Common myeloid progenitor, CD34-positive (primary cell): Measurements from ENCODE around the gene DIS3L2.
A peak's percentile ranks its signal among the peaks of the same experiment; 100 is the strongest.

Experiments
- CTCF ChIA-PET: fragments of 350-600 bp; sonication (Branson Sonifier 250); formaldehyde crosslinking; loops from one replicate; lab custom pipeline; 2021; ENCODE audit warnings: antibody characterized with exemption; lab: Charles Lee
- POLR2A ChIA-PET: fragments of 350-600 bp; sonication (Branson Sonifier 250); formaldehyde crosslinking; loops from one replicate; lab custom pipeline; 2021; ENCODE audit warnings: antibody characterized with exemption; lab: Charles Lee
- DNase-seq, 3 donors: peaks; one replicate each; pipeline versions ENCODE4 v3.0.0 to v3.0.0-alpha.2; 2013
- H3K27ac ChIP-seq, 2 experiments: 1 replicate in 1 of 2; 2 replicates in 1 of 2; pipeline ENCODE4 v1.7.0; 2013; ENCODE audit warnings: inconsistent platforms in 2 of 2, low read length in 2 of 2, mild to moderate bottlenecking in 2 of 2, low read depth in 1 of 2, moderate library complexity in 1 of 2; ENCODE audit not compliant: severe bottlenecking in 2 of 2, insufficient read depth in 1 of 2, poor library complexity in 1 of 2
- H3K27me3 ChIP-seq, 5 experiments: replicated peaks in 2 of 5; 1 replicate in 3 of 5; 2 replicates in 2 of 5; pipeline versions ENCODE4 v1.6.1 to v1.7.0; 2013; ENCODE audit warnings: low read length in 4 of 5, mild to moderate bottlenecking in 2 of 5, moderate library complexity in 2 of 5, inconsistent platforms in 1 of 5; ENCODE audit not compliant: insufficient read depth in 5 of 5, control insufficient read depth in 4 of 5
- H3K36me3 ChIP-seq, 4 experiments: 1 replicate in 2 of 4; 2 replicates in 2 of 4; pipeline versions ENCODE4 v1.6.1 to v1.7.0; 2013; ENCODE audit warnings: low read length in 3 of 4, control low read depth in 1 of 4, mild to moderate bottlenecking in 1 of 4; ENCODE audit not compliant: control insufficient read depth in 4 of 4, insufficient read depth in 4 of 4
- H3K4me1 ChIP-seq, 4 experiments: 1 replicate in 3 of 4; 2 replicates in 1 of 4; pipeline versions ENCODE4 v1.6.1 to v1.7.1; 2013; ENCODE audit warnings: low read length in 3 of 4, mild to moderate bottlenecking in 3 of 4, control low read depth in 1 of 4, inconsistent platforms in 1 of 4, moderate library complexity in 1 of 4; ENCODE audit not compliant: control insufficient read depth in 4 of 4, insufficient read depth in 4 of 4; ENCODE audit errors: control extremely low read depth in 1 of 4
- H3K4me3 ChIP-seq, 7 experiments: 1 replicate in 4 of 7; 2 replicates in 3 of 7; pipeline versions ENCODE4 v1.5.1 to v1.7.0; 2013; ENCODE audit warnings: mild to moderate bottlenecking in 7 of 7, low read length in 6 of 7, moderate library complexity in 6 of 7, inconsistent platforms in 2 of 7, low read depth in 2 of 7, control low read depth in 1 of 7; ENCODE audit not compliant: insufficient read depth in 4 of 7, control insufficient read depth in 1 of 7; ENCODE audit errors: extremely low read depth in 1 of 7
- H3K9me3 ChIP-seq, 5 experiments: 1 replicate in 4 of 5; 2 replicates in 1 of 5; pipeline versions ENCODE4 v1.6.1 to v1.7.1; 2013; ENCODE audit warnings: low read length in 4 of 5, mild to moderate bottlenecking in 2 of 5, inconsistent platforms in 1 of 5, low read depth in 1 of 5, moderate library complexity in 1 of 5; ENCODE audit not compliant: control insufficient read depth in 4 of 5, insufficient read depth in 2 of 5; ENCODE audit errors: control extremely low read depth in 1 of 5
- WGBS: methylation state at CpG from one replicate; pipeline ENCODE4 v1.1.5; 2013; ENCODE audit not compliant: insufficient coverage; 5-methylcytosine and 5-hydroxymethylcytosine counted together

DIS3L2 gene

DNA sequence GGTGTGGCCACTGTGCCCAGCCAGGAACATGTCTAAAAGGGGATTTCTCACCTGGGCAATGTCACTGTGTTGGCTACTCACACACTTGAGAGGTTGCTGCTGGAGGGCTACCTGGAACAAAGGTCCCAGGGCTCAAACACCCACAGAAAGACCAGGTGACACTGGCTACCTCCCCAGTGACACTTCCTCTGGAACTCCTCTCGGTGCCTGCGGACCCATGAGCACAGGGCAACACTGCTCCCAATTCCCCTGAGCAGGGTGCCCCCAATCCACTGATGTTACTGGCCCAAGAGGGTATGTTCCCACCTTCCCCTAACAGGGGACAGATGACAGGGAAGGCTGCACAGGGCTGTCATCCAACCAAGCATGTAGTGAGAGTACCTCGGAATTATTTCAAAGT is 41.1 kb upstream of the DIS3L2 start:
- CTCF ChIA-PET, result interaction anchor here (0.9 to 10.0 kb wide), 10 partner anchors 9 to 517 kb away, joined by 3 to 75 read pairs (median 8); no protein-coding TSS in a partner anchor
- Histone ChIP-seq H3K27me3 (peaks cover 0 to 35% (median 20%) of the 10 kb centered on the region in 5 experiments), H3K4me3 (no peak overlapping the region), H3K36me3 (no peaks in the 10 kb centered on the region), H3K9me3 (no peaks in the 10 kb centered on the region), H3K4me1 (peaks cover 0 to 9% (median 9%) of the 10 kb centered on the region in 4 experiments), H3K27ac (no peak overlapping the region)
- DNase-seq, result no peak
- POLR2A ChIA-PET, result no interaction called here
- WGBS, result 100% methylated on average over 2 of the region's 3 CpGs

DNA sequence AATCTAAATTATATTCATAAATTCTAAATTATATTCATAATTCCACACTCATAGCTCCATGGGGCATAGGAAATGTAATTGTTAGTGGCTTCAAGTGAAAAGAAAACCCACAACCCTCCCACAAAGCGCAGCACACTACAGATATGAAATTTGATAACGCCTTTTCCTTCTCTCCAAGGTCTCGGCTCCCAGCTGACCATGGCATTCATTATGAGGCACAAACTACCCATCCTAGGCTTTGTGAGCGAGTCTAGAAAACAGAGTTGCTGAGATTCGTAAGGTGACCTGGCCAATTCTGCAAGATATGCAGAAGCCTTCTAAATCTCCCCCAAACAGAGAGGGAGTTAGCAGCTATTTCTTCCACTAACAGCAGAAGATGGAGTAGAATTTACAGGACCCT is 40.7 kb upstream of the DIS3L2 start:
- ChIA-PET CTCF (interaction anchor here (0.9 to 10.0 kb wide), 7 partner anchors 9 to 405 kb away, joined by 3 to 75 read pairs (median 9); no protein-coding TSS in a partner anchor), POLR2A (no interaction called here)
- no peak for DNase-seq
- Histone ChIP-seq H3K36me3 (no peaks in the 10 kb centered on the region), H3K4me1 (peaks cover 0 to 14% (median 13%) of the 10 kb centered on the region in 4 experiments), H3K27ac (no peak overlapping the region), H3K27me3 (peaks cover 0 to 39% (median 20%) of the 10 kb centered on the region in 5 experiments), H3K4me3 (no peak overlapping the region), H3K9me3 (no peaks in the 10 kb centered on the region)
- 71% methylated on average over 4 of the region's 5 CpGs for WGBS

DNA sequence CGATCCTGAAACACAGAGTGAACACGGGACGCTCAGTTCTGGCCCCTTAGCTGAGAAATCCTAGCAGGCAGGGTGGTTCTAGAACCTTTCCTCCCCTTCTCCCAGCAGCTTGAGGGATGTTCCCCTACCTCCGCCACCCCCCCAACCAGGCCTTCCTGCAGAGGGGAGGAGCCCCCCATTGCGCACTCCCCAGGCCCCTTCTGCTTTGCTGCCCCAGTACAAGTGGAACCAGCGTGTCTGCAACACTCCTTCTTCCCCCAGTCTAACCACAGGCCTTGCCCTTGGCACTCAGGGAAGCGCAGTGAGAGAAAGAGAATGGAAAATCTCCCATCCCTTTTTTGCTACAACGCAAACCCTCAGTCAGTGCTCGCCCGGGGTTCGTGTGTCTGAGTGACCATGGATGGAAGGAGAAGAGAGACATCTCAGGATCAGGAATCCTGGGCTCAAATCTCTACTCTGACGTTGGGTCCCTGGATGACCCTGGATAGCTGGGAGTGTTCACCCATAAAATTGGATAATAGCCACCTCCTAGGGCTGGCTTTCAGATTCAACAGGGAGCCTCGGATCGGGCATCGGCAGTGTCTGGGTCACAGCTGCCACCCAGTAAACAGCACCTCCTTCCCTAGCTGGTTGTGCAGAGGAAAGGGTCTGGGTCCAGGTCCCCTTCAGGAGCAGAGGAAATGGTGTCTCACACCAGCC is 39.1 kb upstream of the DIS3L2 start:
- CTCF ChIA-PET, result interaction anchor here (0.5 to 10.0 kb wide), 6 partner anchors 15 to 403 kb away, joined by 3 to 75 read pairs (median 10); no protein-coding TSS in a partner anchor
- POLR2A ChIA-PET, result no interaction called here
- H3K36me3 ChIP-seq, result no peaks in the 10 kb centered on the region
- no peak for DNase-seq
- H3K4me1 ChIP-seq, result peaks cover 0 to 30% (median 29%) of the 10 kb centered on the region in 4 experiments
- no peak overlapping the region for H3K4me3 ChIP-seq
- H3K9me3 ChIP-seq, result no peaks in the 10 kb centered on the region
- 92% methylated on average over 11 of the region's 15 CpGs for WGBS
- H3K27ac ChIP-seq, result no peak overlapping the region
- peaks cover 0 to 53% (median 24%) of the 10 kb centered on the region in 5 experiments for H3K27me3 ChIP-seq

DNA sequence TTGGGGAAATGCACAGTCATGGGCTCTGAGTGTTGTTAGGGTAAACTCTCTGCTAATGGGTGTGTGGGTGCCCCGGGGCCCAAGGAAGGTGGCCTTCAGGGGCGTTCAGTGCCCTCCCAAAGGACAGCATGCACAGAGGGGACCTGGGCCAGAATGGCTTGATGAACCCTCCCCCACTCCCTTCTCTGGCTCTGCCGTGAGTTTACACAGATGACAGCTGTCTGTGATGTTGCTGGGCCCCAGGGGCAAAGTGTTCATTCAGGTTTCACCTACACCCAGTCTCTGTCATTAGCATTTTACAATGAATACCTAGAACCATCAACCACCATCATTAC is 38.5 kb upstream of the DIS3L2 start:
- Histone ChIP-seq H3K9me3 (no peaks in the 10 kb centered on the region), H3K27me3 (peaks cover 0 to 58% (median 24%) of the 10 kb centered on the region in 5 experiments)
- no CpG with 5 or more reads among the region's 3 CpGs for WGBS

DNA sequence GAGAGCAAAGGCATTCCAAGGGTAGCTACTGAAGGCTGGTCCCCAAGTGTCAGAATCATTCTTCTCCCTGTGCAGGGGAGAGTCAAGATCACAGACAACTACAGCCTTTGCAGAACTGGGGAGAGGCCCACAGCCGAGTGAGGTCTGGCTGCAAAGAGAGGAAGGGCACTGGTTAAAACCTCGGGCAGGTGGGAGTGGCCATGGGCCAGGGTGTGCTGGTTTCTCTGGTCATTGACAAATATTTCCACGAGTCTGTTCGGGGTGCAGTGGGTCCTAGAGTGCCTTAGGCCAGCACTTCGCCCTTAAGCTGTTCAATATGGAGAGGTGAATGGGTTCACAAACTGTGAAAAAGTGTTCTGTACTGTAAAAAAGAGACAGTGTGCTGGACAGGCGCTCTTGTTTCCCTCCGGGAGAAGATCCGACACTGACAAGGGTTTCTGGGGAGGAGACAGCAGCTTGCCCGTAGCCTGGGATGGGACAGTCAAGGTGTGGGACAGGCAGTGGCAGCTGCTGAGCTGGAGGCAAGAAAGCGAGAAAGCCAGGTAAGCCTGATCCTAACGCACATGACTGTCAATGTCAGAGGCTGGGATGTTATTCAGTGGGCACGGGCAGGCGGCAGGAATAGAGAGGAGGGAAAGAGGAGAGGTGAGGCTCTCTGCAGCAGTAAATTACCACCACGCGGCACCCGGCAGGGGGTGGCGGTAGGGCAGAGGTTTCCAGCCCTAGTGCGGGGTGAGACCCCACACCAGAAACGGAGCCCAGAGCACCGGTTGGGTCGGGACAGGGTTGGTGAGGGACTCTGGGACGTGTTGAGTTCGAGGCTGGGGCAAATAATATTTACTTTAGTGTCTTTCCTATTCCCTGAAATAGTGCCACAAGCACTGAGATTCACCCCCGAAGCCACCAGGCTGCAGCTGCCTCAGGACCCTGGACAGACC is 37.3 kb upstream of the DIS3L2 start:
- H3K27me3 ChIP-seq, result peaks cover 0 to 63% (median 25%) of the 10 kb centered on the region in 5 experiments
- H3K9me3 ChIP-seq, result no peaks in the 10 kb centered on the region
- H3K27ac ChIP-seq, result no peak overlapping the region
- CTCF ChIA-PET, result interaction anchor here (0.8 to 10.0 kb wide), 14 partner anchors 8 to 401 kb away, joined by 3 to 75 read pairs (median 5); no protein-coding TSS in a partner anchor
- H3K4me3 ChIP-seq, result no peak overlapping the region
- DNase-seq, result no peak
- H3K4me1 ChIP-seq, result peaks cover 0 to 32% (median 30%) of the 10 kb centered on the region in 4 experiments
- H3K36me3 ChIP-seq, result no peaks in the 10 kb centered on the region
- POLR2A ChIA-PET, result interaction anchor here (0.6 kb wide), 1 partner anchor 40 kb away, joined by 3 read pairs; no protein-coding TSS in a partner anchor
- WGBS, result 82% methylated on average over 23 of the region's 24 CpGs

More for the DNA sequence above, 38.5 kb upstream of the DIS3L2 start:
- H3K4me1 ChIP-seq, result peaks cover 0 to 32% (median 30%) of the 10 kb centered on the region in 4 experiments
- CTCF ChIA-PET, result interaction anchor here (0.5 to 10.0 kb wide), 6 partner anchors 22 to 402 kb away, joined by 3 to 75 read pairs (median 9); no protein-coding TSS in a partner anchor
- H3K36me3 ChIP-seq, result no peaks in the 10 kb centered on the region
- no peak overlapping the region for H3K27ac ChIP-seq
- no peak for DNase-seq
- H3K4me3 ChIP-seq, result no peak overlapping the region
- POLR2A ChIA-PET, result no interaction called here

DNA sequence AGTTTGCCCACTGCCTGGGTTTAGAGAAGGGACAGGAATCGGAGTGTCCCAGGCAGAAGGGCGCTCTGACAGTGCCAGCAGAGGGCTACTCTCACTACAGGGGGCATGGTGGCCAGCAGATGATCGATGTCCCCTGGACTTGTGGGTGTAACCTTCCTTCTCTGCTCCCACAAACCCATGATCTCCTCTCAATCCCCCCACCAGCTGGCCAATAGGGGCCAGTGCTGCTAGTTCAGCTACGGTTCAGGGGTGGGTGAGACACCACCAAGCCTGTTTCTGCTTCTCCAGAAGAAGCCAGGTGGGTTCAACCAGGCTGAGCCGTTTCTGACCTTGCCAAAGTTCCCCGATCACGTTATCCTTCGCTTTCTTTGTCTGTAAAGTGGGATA is 36.6 kb upstream of the DIS3L2 start:
- H3K27ac ChIP-seq, result no peak overlapping the region
- H3K9me3 ChIP-seq, result no peaks in the 10 kb centered on the region
- DNase-seq, result no peak
- 51% methylated on average over 8 of the region's 8 CpGs for WGBS
- peaks cover 0 to 63% (median 25%) of the 10 kb centered on the region in 5 experiments for H3K27me3 ChIP-seq
- H3K4me3 ChIP-seq, result peak overlapping the region in 2 of 7 experiments; percentile 63 to 77
- peaks cover 0 to 32% (median 30%) of the 10 kb centered on the region in 4 experiments for H3K4me1 ChIP-seq
- ChIA-PET CTCF (interaction anchor here (1.0 to 10.0 kb wide), 14 partner anchors 9 to 400 kb away, joined by 3 to 75 read pairs (median 6); no protein-coding TSS in a partner anchor), POLR2A (interaction anchor here (1.0 kb wide), 1 partner anchor 400 kb away, joined by 3 read pairs; no protein-coding TSS in a partner anchor)
- no peaks in the 10 kb centered on the region for H3K36me3 ChIP-seq
